Ascending aorta (tissue), 2 donors: ENCODE results near the gene NME4. TPM values are rescaled to one million over a fixed set of nuclear protein-coding genes. Genes with fewer than 3 reads are reported as not detected.

Experiments
- DNase-seq, 2 donors: peaks; one replicate each; pipeline ENCODE4 v3.0.0-alpha.2; 2019; ENCODE audit warnings: low spot score in 2 of 2
- H3K27ac ChIP-seq, 2 donors: fragments of 200-600 bp; sonication (generic); one replicate each; pipeline ENCODE4 v1.5.1; 2016 to 2017; ENCODE audit warnings: mild to moderate bottlenecking in 1 of 2
- H3K27me3 ChIP-seq: fragments of 200-600 bp; sonication (generic); one replicate; pipeline ENCODE4 v1.5.1; 2017
- H3K36me3 ChIP-seq, 2 donors: fragments of 200-600 bp; sonication (generic); one replicate each; pipeline ENCODE4 v1.5.1; 2016
- H3K4me1 ChIP-seq, 2 donors: fragments of 200-600 bp; sonication (generic); one replicate each; pipeline ENCODE4 v1.5.1; 2016 to 2017; ENCODE audit warnings: mild to moderate bottlenecking in 1 of 2
- H3K4me3 ChIP-seq, 2 donors: fragments of 200-600 bp; sonication (generic); one replicate each; pipeline ENCODE4 v1.5.1; 2016 to 2017; ENCODE audit warnings: mild to moderate bottlenecking in 1 of 2
- H3K9me3 ChIP-seq, 2 donors: fragments of 200-600 bp; sonication (generic); one replicate each; pipeline ENCODE4 v1.5.1; 2016
- intact Hi-C: fragments of 100-400 bp; cut with DNase I; formaldehyde crosslinking; loops from one replicate; pipeline ENCODE4 v1.15.1; 2023
- total RNA-seq: library from RNA; depleted of rRNA; stranded (reverse); fragments of >200 nt; gene quantifications from one replicate; pipeline ENCODE4 v1.1.0, GENCODE V29; 2016
- TF ChIP-seq, protein P1 (sequence below), 3 experiments: fragments of 200-600 bp in 2 of 3; fragments of 450-650 bp in 1 of 3; sonication (generic) in 2 of 3; IDR thresholded peaks; one replicate each; pipeline ENCODE4 v1.5.1; 2016 to 2019; ENCODE audit warnings: antibody characterized with exemption in 3 of 3, mild to moderate bottlenecking in 1 of 3, moderate library complexity in 1 of 3

Gene NME4
- total RNA-seq, 1 donor from 2014 or later = 66.0 TPM

DNA sequence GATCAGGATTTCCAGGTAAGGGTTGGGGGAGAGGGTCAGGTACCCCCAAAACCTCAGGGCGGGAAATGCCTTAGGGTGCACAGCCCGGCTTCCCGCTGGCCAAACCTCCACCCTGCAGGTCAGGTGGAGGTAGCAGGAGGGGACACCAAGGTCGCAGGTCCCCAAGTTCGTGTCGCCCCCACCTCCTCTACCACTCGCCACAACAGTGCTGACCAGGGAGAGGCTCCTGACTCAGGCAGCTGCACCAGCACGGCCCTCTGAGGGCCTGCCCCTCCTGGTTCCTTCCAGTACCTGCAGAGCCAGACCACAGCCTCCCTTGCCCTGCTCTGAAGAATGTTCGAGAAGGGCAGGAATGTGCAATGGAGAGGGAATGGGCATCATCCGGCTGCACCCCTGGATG, 30.5 kb upstream of the NME4 start:
- no peaks in the 10 kb centered on the region for H3K27me3 ChIP-seq
- H3K27ac ChIP-seq = no peak overlapping the region
- TF ChIP-seq, protein P1, sequence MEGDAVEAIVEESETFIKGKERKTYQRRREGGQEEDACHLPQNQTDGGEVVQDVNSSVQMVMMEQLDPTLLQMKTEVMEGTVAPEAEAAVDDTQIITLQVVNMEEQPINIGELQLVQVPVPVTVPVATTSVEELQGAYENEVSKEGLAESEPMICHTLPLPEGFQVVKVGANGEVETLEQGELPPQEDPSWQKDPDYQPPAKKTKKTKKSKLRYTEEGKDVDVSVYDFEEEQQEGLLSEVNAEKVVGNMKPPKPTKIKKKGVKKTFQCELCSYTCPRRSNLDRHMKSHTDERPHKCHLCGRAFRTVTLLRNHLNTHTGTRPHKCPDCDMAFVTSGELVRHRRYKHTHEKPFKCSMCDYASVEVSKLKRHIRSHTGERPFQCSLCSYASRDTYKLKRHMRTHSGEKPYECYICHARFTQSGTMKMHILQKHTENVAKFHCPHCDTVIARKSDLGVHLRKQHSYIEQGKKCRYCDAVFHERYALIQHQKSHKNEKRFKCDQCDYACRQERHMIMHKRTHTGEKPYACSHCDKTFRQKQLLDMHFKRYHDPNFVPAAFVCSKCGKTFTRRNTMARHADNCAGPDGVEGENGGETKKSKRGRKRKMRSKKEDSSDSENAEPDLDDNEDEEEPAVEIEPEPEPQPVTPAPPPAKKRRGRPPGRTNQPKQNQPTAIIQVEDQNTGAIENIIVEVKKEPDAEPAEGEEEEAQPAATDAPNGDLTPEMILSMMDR (IDR thresholded peaks at IDR 0.05) = no peak
- H3K9me3 ChIP-seq = no peaks in the 10 kb centered on the region
- intact Hi-C loops = no loop called here
- no peak overlapping the region for H3K4me3 ChIP-seq
- DNase-seq = no peak
- H3K4me1 ChIP-seq = peaks cover 8 to 12% of the 10 kb centered on the region in 2 donors
- H3K36me3 ChIP-seq = peaks cover 25 to 31% of the 10 kb centered on the region in 2 donors

DNA sequence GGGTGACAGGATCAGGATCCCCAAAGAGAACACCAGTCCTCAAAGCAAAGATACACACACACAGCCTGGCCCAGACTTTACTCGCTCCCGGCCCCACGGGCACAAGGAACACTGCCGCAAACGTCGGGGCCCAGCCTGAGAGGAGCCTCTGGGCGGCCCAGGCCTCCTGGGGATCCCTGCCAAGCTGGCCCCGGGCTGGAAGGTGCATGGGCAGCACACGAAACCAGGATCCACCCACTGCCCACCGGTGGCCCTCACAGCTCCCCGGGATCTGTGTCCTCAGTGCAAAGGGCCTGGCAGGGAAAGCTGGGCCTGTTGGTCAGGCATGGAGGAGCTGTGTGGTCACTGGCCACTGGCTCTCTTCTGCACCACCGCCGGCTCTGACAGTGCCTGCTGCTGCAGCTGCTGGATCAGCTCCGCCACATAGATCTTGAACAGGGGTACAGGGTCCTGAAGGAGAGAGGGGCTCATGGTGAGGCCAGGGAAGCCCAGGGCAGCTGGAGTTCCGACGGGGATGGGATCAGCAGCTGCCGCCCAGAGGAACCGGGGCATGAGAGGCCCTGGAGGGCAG, 29.6 kb upstream of the NME4 start:
- H3K27me3 ChIP-seq = no peaks in the 10 kb centered on the region
- TF ChIP-seq, protein P1 (IDR thresholded peaks at IDR 0.05) = no peak
- H3K4me1 ChIP-seq = peaks cover 8 to 12% of the 10 kb centered on the region in 2 donors
- DNase-seq = no peak
- peaks cover 33 to 40% of the 10 kb centered on the region in 2 donors for H3K36me3 ChIP-seq
- H3K9me3 ChIP-seq = no peaks in the 10 kb centered on the region
- intact Hi-C loops = no loop called here
- H3K27ac ChIP-seq = no peak overlapping the region
- no peak overlapping the region for H3K4me3 ChIP-seq

DNA sequence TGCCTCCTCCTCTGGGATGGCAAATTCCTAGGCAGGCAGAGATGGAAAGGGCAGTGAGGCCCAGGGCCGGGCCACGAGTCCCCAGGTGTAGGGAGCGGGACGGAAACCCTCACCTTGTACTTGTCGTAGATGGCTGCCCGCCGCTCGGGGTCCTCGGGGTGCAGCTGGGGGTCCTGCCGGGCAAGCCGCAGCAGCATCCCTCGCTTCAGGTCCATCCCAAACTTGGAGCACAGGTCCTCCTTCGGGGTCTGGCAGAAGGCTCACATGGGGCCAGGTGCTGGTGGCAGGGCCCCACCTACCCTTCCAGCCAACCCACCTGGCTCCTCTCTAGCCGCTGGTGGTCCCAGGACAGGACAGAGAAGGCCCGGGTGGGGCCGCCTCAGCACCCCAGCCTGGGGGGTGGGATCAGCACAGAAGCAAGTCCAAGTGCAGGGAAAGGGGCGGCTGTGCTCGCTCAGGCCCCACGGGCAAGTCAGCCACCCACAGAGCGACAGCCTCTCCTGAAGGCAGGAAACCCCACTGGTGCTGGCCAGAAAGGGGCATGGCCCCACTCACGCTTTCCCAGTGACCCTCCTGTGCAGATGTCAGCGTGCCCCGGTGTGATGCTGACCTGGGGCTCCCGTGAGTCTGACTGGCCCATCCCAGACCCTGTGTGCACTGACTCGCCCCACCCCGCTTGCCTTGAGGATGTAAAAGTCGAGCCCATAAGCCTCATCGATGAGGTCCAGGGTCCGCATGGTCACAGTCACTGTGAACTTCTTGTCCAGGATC, 28.4 kb upstream of the NME4 start:
- H3K27me3 ChIP-seq = no peaks in the 10 kb centered on the region
- TF ChIP-seq, protein P1 (IDR thresholded peaks at IDR 0.05) = no peak
- no peak overlapping the region for H3K4me3 ChIP-seq
- intact Hi-C loops = no loop called here
- DNase-seq = no peak
- no peaks in the 10 kb centered on the region for H3K9me3 ChIP-seq
- peaks cover 8 to 12% of the 10 kb centered on the region in 2 donors for H3K4me1 ChIP-seq
- H3K36me3 ChIP-seq = peaks cover 43 to 47% of the 10 kb centered on the region in 2 donors
- no peak overlapping the region for H3K27ac ChIP-seq

DNA sequence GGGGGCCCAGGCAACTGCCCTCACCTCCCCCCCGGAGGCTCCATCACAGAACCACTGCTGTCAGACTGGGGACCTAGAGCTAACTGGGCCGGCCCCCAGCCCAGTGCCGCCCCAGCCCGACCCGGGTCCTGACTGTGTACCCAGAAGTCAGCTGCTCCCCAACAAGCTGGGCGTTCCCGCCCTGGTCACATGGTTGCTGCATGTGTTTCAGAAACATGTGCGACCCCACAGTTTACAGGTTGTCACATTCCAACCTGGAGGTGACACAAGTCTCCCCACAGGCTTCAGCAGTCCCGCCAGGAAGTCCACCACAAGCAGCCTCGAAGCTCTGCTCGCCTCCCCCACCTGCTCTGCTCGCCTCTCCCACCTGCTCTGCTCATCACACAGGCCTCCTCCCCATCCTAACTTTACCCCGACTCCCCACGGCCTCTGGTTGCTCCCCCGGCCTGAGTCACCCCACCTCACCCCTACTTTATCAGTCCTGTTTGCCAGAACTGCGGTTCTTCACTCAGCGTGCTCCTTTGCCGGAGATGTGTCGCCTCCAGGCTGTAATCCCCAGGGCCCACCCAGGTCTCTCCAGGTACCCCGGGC, 27.6 kb upstream of the NME4 start:
- peaks cover 51% of the 10 kb centered on the region in 2 donors for H3K36me3 ChIP-seq
- TF ChIP-seq, protein P1 (IDR thresholded peaks at IDR 0.05) = no peak

DNA sequence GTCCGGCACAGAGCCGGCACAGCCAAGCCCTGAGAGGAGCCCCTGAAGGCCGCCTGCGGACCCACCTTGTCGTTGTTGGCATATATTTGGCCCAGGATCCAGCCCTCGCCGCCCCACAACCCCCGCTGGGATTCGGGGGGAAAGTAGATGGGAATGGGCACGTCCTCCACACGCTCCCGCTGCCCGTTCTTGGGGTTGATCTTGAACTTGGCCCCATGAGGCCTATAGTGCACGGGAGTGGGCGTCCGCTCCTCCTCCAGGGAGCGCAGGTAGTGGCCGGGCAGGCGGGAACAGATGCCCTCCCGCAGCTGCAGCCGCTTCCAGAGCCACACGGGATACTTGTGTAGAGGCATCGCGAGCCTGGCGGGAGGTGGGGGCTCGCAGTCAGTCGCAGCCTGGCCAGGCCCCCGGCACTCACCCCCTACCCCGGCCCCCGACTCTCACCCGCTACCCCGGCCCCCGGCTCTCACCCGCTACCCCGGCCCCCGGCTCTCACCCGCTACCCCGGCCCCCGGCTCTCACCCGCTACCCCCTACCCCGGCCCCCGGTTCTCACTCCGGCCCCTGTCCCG, 27.0 kb upstream of the NME4 start:
- peaks cover 8 to 12% of the 10 kb centered on the region in 2 donors for H3K4me1 ChIP-seq
- no peak overlapping the region for H3K27ac ChIP-seq
- TF ChIP-seq, protein P1 (IDR thresholded peaks at IDR 0.05) = no peak
- no peak for DNase-seq
- no peaks in the 10 kb centered on the region for H3K9me3 ChIP-seq
- H3K4me3 ChIP-seq = peak overlapping the region; percentile 53 to 70
- intact Hi-C loops = loop anchor here (1.0 kb wide), 3 partner anchors 12 to 157 kb away; partner anchors contain the start of gene CAPN15
- H3K36me3 ChIP-seq = peaks cover 57% of the 10 kb centered on the region in 2 donors
- H3K27me3 ChIP-seq = no peaks in the 10 kb centered on the region

More for the DNA sequence above, 27.6 kb upstream of the NME4 start:
- Histone ChIP-seq H3K9me3 (no peaks in the 10 kb centered on the region), H3K27me3 (no peaks in the 10 kb centered on the region), H3K27ac (no peak overlapping the region), H3K4me3 (peak overlapping the region; percentile 53 to 70), H3K4me1 (peaks cover 8 to 12% of the 10 kb centered on the region in 2 donors)
- no peak for DNase-seq
- intact Hi-C loops = no loop called here
